B cell (primary cell): ENCODE results near the gene C1orf74. TPM values are rescaled to one million over a fixed set of nuclear protein-coding genes. Genes with fewer than 3 reads are reported as not detected.

ENCODE experiments used
- ATAC-seq: fragments of 200-7000 bp; cut with Tn5 transposase; one replicate; pipeline ENCODE4 v1.10.0; 2021; ENCODE audit warnings: low read depth, mild to moderate bottlenecking, moderate number of reproducible peaks, moderate library complexity
- CTCF ChIA-PET: fragments of 350-600 bp; sonication (Branson Sonifier 250); formaldehyde crosslinking; loops from one replicate; lab custom pipeline; 2021; ENCODE audit warnings: antibody characterized with exemption, inconsistent platforms; lab: Charles Lee
- POLR2A ChIA-PET: fragments of 350-600 bp; sonication (Branson Sonifier 250); formaldehyde crosslinking; loops from one replicate; lab custom pipeline; 2021; ENCODE audit warnings: antibody characterized with exemption; lab: Charles Lee
- DNase-seq: peaks from one replicate; pipeline ENCODE4 v3.0.0; 2013
- H2AFZ ChIP-seq: 2 replicates; pipeline ENCODE4 v1.6.1; 2012; ENCODE audit warnings: mild to moderate bottlenecking, low read depth, low read length; ENCODE audit not compliant: insufficient read depth, poor library complexity, severe bottlenecking
- H3K27ac ChIP-seq, 2 donors: 1 replicate in 1 of 2; 2 replicates in 1 of 2; pipeline ENCODE4 v1.5.1; 2012 to 2013; ENCODE audit warnings: low read length in 2 of 2, mild to moderate bottlenecking in 2 of 2, moderate library complexity in 1 of 2
- H3K27me3 ChIP-seq, 4 experiments: fragments of 200-600 bp in 1 of 4; sonication (generic) in 1 of 4; replicated peaks in 1 of 4; 1 replicate in 2 of 4; 2 replicates in 2 of 4; pipeline versions ENCODE4 v1.6.1 to v1.7.0; 2013 to 2016; ENCODE audit warnings: low read length in 3 of 4, mild to moderate bottlenecking in 2 of 4, mixed read lengths in 1 of 4, moderate library complexity in 1 of 4; ENCODE audit not compliant: insufficient read depth in 4 of 4, control insufficient read depth in 3 of 4; ENCODE audit errors: control extremely low read depth in 1 of 4
- H3K36me3 ChIP-seq, 2 experiments: replicated peaks in 1 of 2; 1 replicate in 1 of 2; 2 replicates in 1 of 2; pipeline versions ENCODE4 v1.6.1 to v1.7.1; 2013; ENCODE audit warnings: low read length in 1 of 2; ENCODE audit not compliant: insufficient read depth in 2 of 2, control insufficient read depth in 1 of 2; ENCODE audit errors: control extremely low read depth in 1 of 2, extremely low read depth in 1 of 2
- H3K4me1 ChIP-seq, 2 donors: fragments of 200-600 bp in 1 of 2; sonication (generic) in 1 of 2; 1 replicate in 1 of 2; 2 replicates in 1 of 2; pipeline versions ENCODE4 v1.5.1 to v1.6.1; 2013 to 2017; ENCODE audit warnings: low read length in 2 of 2; ENCODE audit not compliant: control insufficient read depth in 2 of 2, insufficient read depth in 2 of 2
- H3K4me2 ChIP-seq: replicated peaks from 2 replicates; pipeline ENCODE3; 2012; ENCODE audit warnings: mild to moderate bottlenecking, low read depth, low read length; ENCODE audit not compliant: poor library complexity, severe bottlenecking
- H3K4me3 ChIP-seq, 5 experiments: fragments of 200-600 bp in 1 of 5; sonication (generic) in 1 of 5; 1 replicate in 3 of 5; 2 replicates in 2 of 5; pipeline versions ENCODE4 v1.5.1 to v1.7.0; 2011 to 2016; ENCODE audit warnings: low read length in 4 of 5, mild to moderate bottlenecking in 4 of 5, low read depth in 2 of 5, control low read depth in 1 of 5, moderate library complexity in 1 of 5; ENCODE audit not compliant: insufficient read depth in 1 of 5; ENCODE audit errors: control extremely low read depth in 1 of 5, extremely low read depth in 1 of 5
- H3K79me2 ChIP-seq: fragments of 200-600 bp; sonication (generic); one replicate; pipeline ENCODE4 v1.6.0; 2016; ENCODE audit warnings: low read length; ENCODE audit not compliant: control insufficient read depth, insufficient read depth
- H3K9ac ChIP-seq: fragments of 200-600 bp; sonication (generic); 2 replicates; pipeline ENCODE4 v1.6.1; 2017; ENCODE audit warnings: mild to moderate bottlenecking, low read length, moderate library complexity
- H3K9me3 ChIP-seq, 3 donors: one replicate each; pipeline versions ENCODE4 v1.6.1 to v1.7.1; 2013; ENCODE audit warnings: low read length in 2 of 3; ENCODE audit not compliant: control insufficient read depth in 2 of 3, insufficient read depth in 1 of 3; ENCODE audit errors: control extremely low read depth in 1 of 3
- H4K20me1 ChIP-seq: 2 replicates; pipeline ENCODE4 v1.6.0; 2012; ENCODE audit warnings: mild to moderate bottlenecking, low read length; ENCODE audit not compliant: insufficient read depth, control insufficient read depth, poor library complexity, severe bottlenecking
- H3K27ac Mint-ChIP-seq: one replicate; pipeline ENCODE4 v1.8.0; 2021; ENCODE audit warnings: mixed read lengths
- H3K27me3 Mint-ChIP-seq: one replicate; pipeline ENCODE4 v1.8.0; 2021; ENCODE audit warnings: mixed read lengths
- H3K4me1 Mint-ChIP-seq: one replicate; pipeline ENCODE4 v1.8.0; 2021; ENCODE audit warnings: mixed read lengths
- H3K4me3 Mint-ChIP-seq: one replicate; pipeline ENCODE4 v1.8.0; 2021; ENCODE audit warnings: mixed read lengths
- H3K9me3 Mint-ChIP-seq: one replicate; pipeline ENCODE4 v1.8.0; 2022; ENCODE audit warnings: mixed read lengths; ENCODE audit not compliant: insufficient read depth
- CTCF ChIP-seq: fragments of 200-600 bp; IDR thresholded peaks from one replicate; pipeline ENCODE4 v1.8.0; 2022; ENCODE audit warnings: antibody characterized with exemption, mild to moderate bottlenecking
- EZH2 ChIP-seq: IDR thresholded peaks from 2 replicates; pipeline ENCODE4 v1.6.1; 2012; ENCODE audit warnings: borderline replicate concordance, low read depth, mild to moderate bottlenecking, moderate library complexity, low read length; ENCODE audit not compliant: insufficient read depth, poor library complexity, severe bottlenecking
- WGBS: methylation state at CpG from one replicate; pipeline ENCODE4 v1.1.5; 2013; ENCODE audit warnings: missing lambda C conversion rate; ENCODE audit not compliant: insufficient coverage; 5-methylcytosine and 5-hydroxymethylcytosine counted together
- intact Hi-C: fragments of 100-400 bp; cut with micrococcal nuclease; formaldehyde crosslinking; loops from one replicate; pipeline ENCODE4 v1.10.0; 2022
- polyA plus RNA-seq: library from polyadenylated mRNA; depleted of rRNA; stranded (reverse); fragments of >200 nt; gene quantifications from 2 replicates; pipeline ENCODE4 v1.2.3, GENCODE V29; 2012
- total RNA-seq, 2 donors: library from RNA; stranded (reverse); fragments of 120-200 nt in 1 of 2; gene quantifications; 1 replicate in 1 of 2; 2 replicates in 1 of 2; pipeline versions ENCODE4 v1.2.3 to v1.2.4, GENCODE V29; 2013 to 2022

Gene C1orf74
- total and polyA plus RNA-seq, 2 donors (not counting 1 experiment from before 2014, with no cell fraction given): 0.49 to 3.4 TPM

- Mint-ChIP-seq H3K4me1 (no peaks in the 10 kb centered on the region), H3K9me3 (no peaks in the 10 kb centered on the region), H3K4me3 (no peak overlapping the region), H3K27me3 (peaks cover 14% of the 10 kb centered on the region), H3K27ac (no peak overlapping the region)
- no peak overlapping the region for H2AFZ ChIP-seq
- ChIA-PET POLR2A (no interaction called here), CTCF (interaction anchor here (4.4 kb wide), 1 partner anchor 10 kb away, joined by 22 read pairs; no protein-coding TSS in a partner anchor)
- TF ChIP-seq EZH2: no peak
- no peak for TF ChIP-seq CTCF
- no peaks in the 10 kb centered on the region for H4K20me1 ChIP-seq
- WGBS: 56% methylated on average over 1 of the region's 4 CpGs
- no peaks in the 10 kb centered on the region for H3K4me1 ChIP-seq
- H3K79me2 ChIP-seq: no peaks in the 10 kb centered on the region
- no peak for DNase-seq
- H3K9ac ChIP-seq: no peak overlapping the region
- H3K27ac ChIP-seq: no peak overlapping the region
- H3K9me3 ChIP-seq: no peaks in the 10 kb centered on the region
- H3K36me3 ChIP-seq: no peaks in the 10 kb centered on the region
- intact Hi-C loops: no loop called here
- no peak overlapping the region for H3K4me2 ChIP-seq
- peaks cover 0 to 3% (median 1%) of the 10 kb centered on the region in 4 experiments for H3K27me3 ChIP-seq
- ATAC-seq: no peak
- no peak overlapping the region for H3K4me3 ChIP-seq
Observed at GRCh38 chr1:209813902-209814301, 29.5 kb upstream of the C1orf74 start.

GRCh38 chr1:209810783-209811182, 26.4 kb upstream of the C1orf74 start:
- H3K4me3 ChIP-seq: no peak overlapping the region
- peaks cover 0 to under 1% (median 0%) of the 10 kb centered on the region in 3 donors for H3K9me3 ChIP-seq
- H3K27me3 ChIP-seq: peaks cover 0 to 1% (median under 1%) of the 10 kb centered on the region in 4 experiments
- no peaks in the 10 kb centered on the region for H3K9me3 Mint-ChIP-seq
- POLR2A ChIA-PET: no interaction called here
- TF ChIP-seq EZH2 (no peak), CTCF (no peak)
- CTCF ChIA-PET: interaction anchor here (1.1 to 6.5 kb wide), 3 partner anchors 13 to 63 kb away, joined by 4 to 45 read pairs (median 6); no protein-coding TSS in a partner anchor
- H3K27ac Mint-ChIP-seq: no peak overlapping the region
- 100% methylated on average over 2 of the region's 5 CpGs for WGBS
- ATAC-seq: no peak
- no peaks in the 10 kb centered on the region for H3K36me3 ChIP-seq
- no peak overlapping the region for H3K27ac ChIP-seq
- no peak overlapping the region for H3K4me3 Mint-ChIP-seq
- H3K4me2 ChIP-seq: no peak overlapping the region
- no peaks in the 10 kb centered on the region for H3K27me3 Mint-ChIP-seq
- no peak for DNase-seq
- no peak overlapping the region for H3K9ac ChIP-seq
- no peak overlapping the region for H2AFZ ChIP-seq
- no peaks in the 10 kb centered on the region for H3K79me2 ChIP-seq
- H3K4me1 Mint-ChIP-seq: peaks cover 7% of the 10 kb centered on the region
- H3K4me1 ChIP-seq: peaks cover 5 to 7% of the 10 kb centered on the region in 2 donors
- intact Hi-C loops: no loop called here
- H4K20me1 ChIP-seq: no peaks in the 10 kb centered on the region
